HG02798 (cell line): ENCODE measurements around the gene LHB.
"Not testable (repeated sequence)": the region's sequence is repeated elsewhere in the genome, so short reads cannot be mapped to it uniquely, and the experiment has no call there.

Experiments
- ATAC-seq: cut with Tn5 transposase; IDR thresholded peaks from one replicate; pipeline ENCODE4 v1.9.1; 2021; ENCODE audit warnings: mild to moderate bottlenecking; ENCODE audit not compliant: unreplicated experiment, poor library complexity

Gene LHB

DNA sequence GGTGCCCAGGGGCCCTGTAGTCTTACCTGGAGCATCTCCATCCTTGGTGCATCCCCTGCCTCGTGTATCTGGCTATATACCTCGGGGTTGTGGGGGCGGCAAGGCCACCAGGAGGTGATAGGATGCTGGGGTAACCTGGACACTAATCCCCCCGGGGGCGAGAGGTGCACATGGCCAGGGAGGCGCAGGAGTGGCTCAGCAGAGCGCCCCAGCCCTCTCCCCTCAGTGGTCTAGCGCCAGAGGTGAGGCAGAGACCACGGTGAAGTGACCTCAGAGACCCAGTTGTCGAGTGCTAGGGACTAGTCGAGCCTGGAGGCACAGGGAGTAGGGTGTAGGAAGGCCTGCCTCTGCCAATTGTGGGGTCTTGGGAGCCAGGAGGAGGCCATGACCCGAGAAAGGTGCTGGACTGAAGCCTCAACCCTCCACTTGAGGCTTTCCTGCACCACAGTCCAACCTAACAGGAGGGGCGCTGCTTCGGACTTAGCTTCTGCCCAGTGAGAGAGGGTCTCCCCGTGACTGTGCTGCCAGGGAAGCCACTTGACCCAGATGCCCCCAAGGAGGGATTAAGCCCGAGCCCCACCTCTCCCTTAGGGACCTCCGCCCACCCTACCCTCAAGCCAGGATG is at the start of gene LHB:
TSS of gene LHB (minus strand) at position 51 of the 625 bp plus-strand sequence. CDS start at position 41, 10 bp downstream.
- no peak for ATAC-seq

DNA sequence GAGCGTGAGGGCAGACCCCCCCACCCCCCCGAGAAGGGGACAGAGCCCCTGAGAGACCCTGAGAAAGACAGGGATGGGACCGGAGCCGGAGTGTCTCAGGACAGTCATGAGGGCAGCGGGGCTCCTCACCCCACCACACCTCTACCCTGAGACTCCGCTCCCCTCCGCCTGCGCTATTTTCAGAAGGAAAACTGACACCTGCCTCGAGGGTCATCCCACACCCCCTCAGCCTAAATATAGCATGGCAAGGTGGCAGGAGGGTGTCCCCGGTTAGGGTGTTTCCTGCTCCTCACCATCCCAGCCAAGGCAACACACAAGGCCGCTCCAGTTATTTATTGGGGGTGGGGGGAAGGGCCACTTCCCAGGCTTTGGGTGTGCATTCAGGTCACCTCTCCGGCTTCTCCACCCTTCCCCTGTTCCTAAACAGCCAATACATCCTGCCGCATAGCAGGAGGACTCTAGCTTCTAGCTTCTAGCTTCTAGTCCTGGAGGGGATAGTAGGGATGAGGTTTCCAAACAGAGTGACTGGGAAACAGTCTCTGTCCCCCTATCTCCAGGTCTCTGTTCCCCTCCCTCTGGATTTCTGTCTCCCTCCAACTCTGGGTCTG is 49.1 kb upstream of the LHB start:
- ATAC-seq: no peak

DNA sequence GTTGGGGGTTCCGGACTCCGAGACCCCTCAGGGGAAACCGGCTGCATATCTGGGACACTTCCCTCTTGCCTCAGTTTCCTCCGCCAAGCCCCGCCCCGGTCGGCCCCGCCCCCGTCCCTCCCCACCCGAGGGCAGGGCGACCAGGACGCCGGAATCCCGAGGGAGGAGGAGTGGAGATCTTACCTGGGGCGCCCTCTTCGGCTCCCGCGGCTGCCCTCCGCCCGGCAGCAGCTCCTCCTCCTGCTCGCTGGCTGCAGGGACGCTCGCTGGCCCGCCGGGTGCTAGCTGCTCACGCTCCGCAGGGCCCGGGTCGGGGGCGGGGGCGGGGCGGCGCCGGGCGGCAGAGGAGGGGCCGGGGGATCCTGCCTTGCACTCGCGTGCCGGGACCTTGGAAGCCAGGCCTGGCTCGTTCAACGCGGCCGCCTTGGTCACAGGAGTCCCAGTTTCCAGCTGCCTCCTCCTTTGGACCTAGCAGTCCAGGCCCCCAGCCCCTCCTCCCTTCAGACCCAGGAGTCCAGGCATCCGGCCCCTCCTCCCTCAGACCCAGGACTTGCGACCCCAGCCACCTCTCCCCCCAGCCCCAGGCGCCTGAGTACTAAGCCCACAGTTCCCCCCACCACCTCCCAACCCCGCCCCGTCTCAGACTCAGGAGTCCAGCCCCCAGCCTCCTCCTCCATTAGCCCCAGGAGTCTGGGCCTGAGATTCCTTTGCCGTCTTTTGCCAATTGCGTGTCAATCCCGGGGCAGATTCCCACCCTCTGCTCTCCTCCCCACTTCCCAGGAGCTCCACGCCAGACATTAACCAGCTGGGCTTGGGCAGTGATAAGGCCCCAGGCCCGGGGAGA is 48.1 kb upstream of the LHB start, which contains the start of gene NTF4:
TSS of gene NTF4 (minus strand) at position 51 of the 844 bp plus-strand sequence. CDS start 2,821 bp downstream, outside the sequence.
- no peak for ATAC-seq

DNA sequence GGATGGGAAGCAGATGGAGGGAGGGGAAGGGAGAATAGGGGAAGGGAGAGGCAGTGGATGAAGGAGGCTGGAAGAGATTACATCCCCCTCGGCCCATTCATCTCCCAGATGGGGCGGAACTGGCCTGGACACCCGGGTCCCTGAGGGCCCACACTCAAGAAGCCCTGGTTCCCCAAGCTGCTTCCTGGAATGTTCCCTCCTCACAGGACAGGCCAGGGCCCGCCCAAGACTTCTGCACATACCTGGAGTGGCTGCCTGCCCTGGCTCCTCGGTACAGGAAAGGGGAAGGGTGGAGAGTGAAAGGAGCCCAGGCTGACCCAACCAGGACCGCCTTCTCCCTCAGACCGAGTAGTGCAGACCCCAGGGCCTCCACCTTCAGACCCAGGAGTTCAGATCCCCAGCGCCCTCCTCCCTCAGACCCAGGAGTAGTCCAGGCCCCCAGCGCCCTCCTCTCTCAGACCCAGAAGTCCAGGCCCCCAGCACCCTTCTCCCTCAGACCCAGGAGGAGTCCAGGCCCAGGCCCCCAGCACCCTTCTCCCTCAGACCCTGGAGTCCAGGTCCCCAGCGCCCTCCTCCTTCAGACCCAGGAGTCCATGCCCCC is 47.2 kb upstream of the LHB start:
- no peak for ATAC-seq

DNA sequence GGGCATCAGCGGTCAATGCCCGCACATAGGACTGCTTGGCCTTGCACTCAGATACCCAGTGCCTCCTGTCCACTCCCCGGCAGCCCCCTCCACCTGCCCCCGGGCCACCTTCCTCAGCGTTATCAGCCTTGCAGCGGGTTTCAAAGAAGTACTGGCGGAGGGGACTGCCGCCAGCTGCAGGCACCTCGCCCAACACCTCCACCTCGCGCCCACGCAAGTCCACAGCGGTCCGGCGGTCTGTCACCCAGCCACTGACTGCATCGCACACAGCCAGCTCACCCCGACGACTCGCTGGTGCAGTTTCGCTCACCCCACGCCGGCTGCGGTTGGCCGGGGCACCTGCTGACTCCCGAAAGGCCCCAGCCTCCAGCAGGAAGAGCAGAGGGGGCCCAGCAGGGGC is 44.6 kb upstream of the LHB start:
- ATAC-seq: no peak

DNA sequence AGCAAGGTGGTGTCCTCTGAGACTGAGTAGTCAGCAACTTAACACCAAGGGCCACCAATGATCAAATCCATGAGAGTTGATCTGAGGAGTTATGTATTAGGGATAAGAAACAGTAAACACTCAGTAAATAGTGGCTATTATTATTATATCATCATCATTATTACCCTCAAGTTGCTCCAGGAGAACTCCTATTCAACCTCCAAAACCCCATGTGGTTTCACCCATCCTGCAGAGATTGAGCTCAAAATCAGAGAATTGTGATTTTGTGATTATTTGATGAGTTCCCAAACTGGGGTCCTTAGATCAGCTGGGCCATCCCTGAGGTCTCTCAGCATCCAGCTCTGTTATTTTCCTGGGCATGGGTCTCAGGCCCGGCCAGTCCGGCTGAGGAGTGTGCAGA is 44.1 kb upstream of the LHB start:
- ATAC-seq: no peak

DNA sequence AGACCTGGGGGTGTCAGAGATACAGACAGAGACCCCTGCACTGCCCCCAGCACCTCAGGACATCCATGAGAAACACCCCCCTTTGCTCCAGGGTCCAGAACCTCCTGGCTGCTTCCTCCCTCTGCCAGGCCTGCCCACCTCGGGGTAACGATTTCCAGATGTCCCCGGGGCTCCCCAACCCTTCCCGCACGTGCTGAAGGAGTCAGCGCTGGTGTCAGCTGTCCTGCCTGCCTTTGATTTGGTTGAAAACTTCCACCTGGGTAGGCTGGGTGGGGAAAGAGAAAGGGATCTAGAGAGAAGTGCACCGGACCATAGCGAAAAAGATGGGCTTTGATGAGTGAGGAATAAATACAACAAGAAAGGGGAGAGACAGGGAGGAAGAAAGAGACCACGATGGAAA is 42.2 kb upstream of the LHB start:
- ATAC-seq: no peak

DNA sequence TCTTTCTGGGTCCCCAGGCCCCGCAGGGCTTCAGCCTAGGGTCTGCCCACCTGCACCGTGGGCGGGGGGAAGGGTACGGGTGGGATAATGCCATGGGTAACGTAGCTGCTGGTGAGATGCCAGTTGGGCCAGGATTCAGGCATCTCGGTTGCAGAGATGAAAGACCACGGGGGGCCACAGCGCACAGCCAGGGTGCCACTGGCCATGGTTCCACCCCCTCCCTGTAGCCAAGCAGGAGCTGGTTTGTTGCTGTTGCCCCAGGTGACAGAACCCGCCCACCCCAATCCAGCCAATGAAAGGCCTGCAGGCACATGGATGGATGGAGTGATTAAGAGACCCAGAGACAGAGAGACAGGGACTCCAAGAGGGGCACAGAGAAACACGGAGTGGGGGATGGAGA is 41.7 kb upstream of the LHB start:
- no peak for ATAC-seq

DNA sequence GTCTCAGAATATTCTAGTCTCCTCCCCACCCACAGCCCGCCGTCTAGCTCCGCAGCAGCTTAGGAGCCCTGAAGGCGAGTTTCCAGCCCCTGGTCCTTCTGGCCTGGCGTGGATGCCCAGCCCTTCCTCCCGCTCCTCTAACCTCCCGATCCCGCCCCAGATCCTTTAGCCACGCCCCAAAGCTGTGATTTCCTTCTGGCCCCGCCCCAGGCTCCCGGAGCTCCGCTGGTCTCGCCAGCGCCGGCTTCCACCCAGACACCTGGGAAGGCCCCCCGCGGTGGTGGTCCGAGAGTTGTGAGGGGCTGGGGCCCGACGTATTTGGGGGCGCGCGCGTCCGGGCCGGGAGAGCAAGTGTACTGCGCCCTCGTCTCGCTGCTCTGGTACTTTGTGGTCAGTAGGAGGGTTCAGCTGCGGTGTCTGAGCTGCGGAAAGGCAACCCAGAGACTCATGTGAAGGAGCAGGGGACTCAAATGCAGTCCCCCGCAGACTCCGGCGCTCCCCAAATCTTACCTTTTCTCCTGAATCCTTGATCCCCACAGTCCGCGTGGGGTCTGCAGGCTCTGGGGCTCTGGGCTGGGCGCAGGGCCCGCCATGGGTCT is 40.8 kb upstream of the LHB start, which contains the start of gene CGB7:
TSS of gene CGB7 (minus strand) at position 114 of the 599 bp plus-strand sequence. CDS start 2,374 bp downstream, outside the sequence.
- no peak for ATAC-seq

DNA sequence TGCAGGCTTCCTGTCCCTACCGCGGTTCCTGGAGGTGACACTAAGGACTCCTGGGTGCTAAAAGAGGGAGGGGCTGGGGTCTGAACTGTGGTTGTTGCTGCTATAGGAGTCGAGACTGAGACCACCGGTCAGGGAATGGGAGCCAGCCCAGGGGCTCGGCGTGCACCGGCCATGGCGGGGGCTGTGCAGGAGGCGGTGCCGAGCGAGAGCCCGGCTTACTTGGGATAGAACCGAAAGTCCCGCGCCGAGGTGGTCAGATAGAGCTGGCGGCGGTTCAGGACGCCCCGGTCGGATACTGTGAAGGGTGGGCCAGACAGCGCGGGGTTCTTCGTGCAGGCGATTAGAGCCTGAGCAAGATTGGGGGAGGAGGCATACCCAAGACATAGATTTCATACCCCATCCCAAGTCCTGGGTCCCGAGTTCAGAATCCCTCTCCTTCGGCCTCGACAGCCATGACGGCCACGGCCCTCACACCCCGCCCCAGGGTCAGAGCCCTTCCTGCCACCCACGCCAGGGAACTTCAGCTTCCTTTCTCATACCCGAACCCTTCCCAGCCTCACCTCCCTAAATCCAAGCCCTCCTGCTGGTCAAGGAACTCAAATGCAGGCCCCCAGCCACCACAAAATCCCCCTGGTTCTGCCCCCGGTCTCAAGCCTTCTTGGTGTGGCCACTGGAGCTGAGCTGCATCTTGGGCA is 40.2 kb upstream of the LHB start:
- ATAC-seq: not testable (repeated sequence)

DNA sequence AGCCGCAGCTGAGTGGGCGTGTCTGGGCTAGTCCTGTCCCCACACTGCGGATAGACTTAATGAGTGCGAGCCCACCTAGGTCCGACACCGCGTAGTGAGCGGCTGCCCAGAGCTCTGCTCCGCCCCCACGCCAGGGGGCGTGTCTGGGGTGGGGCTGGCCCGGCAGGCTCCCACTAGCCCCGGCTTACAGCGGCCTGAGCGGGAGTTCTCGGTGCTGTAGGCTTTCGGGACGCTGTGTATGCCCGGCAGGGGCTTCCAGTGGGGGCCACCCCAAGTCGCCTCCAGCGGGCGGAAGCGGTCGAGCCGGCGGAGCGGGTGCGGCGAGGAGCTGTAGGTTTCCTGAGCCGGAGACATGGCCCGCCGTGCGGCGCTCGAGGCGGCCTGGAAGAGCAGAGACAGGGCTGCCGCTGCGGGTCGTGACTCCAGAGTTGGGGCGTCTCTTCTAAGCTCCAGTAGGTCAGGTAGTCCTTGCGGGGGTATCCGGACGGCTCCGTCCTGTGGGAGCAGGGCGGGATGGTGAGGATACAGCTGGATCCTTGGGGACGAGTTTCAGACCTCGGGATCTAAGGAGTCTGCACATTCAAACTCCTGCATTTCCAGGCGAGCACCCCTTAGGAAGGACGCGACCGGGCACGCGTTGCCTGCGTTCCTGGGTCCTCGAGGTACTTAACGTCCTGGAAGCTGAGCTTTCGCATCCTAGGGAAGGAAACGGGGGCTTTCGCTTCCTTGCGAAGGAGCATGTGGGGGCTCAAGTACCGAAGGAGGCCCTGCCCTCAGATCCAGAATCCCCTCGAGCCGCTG is 39.4 kb upstream of the LHB start:
- no peak for ATAC-seq

DNA sequence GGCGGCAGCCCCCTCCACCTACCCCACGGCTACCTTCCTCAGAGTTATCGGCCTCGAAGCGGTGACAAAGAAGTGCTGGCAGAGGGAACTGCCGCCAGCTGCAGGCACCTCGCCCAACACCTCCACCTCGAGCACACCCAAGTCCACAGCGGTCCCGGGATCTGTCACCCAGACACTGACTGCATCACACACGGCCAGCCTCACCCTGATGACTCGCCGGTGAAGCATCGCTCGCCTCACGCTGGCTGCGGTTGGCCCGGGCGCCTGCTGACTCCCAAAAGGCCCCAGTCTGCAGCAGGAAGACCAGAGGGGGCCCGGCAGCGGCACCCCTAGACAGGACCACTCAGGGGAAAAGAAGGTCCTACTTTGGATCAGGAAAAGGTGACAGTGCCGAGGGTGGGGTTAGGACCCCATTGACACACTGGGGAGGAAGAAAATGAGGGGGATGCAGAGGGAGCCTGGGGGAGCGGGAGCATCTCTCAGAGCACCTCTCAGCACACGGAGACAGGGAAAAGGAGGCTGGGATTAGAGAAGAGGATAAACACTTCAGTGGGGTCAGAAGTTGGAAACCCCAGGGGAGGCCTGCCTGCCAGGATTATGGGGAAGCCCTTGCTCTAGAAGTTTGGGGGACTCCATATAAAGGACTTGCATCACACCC is 33.6 kb upstream of the LHB start:
- not testable (repeated sequence) for ATAC-seq

DNA sequence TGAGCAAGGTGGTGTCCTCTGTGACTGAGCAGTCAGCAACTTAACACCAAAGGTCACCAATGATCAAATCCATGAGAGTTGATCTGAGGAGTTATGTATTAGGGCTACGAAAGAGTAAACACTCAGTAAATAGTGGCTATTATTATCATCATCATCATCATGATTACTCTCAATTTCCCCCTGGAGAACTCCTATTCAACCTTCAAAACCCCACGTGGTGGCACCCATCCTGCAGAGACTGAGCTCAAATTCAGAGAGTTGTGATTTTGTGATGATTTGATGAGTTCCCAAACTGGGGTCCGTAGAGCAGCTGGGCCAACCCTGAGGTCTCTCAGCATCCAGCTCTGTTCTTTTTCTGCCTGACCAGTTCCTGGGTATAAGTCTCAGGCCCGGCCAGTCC is 32.9 kb upstream of the LHB start:
- ATAC-seq: not testable (repeated sequence)

DNA sequence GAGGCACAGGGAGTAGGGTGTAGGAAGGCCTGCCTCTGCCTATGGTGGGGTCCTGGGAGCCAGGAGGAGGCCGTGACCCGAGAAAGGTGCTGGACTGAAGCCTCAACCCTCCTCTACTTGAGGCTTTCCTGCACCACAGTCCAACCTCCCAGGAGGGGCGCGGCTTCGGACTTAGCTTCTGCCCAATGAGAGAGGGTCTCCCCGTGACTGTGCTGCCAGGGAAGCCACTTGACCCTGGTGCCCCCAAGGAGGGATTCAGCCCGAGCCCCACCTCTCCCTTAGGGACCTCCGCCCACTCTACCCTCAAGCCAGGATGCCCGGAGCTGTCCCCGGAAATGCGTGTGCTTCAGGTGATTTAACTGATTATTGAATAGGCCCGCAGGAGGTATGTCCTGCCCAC is 32.1 kb upstream of the LHB start, which contains the start of gene CGB8:
TSS of gene CGB8 (minus strand) at position 101 of the 400 bp plus-strand sequence. CDS start 372 bp downstream, outside the sequence.
- ATAC-seq: not testable (repeated sequence)

DNA sequence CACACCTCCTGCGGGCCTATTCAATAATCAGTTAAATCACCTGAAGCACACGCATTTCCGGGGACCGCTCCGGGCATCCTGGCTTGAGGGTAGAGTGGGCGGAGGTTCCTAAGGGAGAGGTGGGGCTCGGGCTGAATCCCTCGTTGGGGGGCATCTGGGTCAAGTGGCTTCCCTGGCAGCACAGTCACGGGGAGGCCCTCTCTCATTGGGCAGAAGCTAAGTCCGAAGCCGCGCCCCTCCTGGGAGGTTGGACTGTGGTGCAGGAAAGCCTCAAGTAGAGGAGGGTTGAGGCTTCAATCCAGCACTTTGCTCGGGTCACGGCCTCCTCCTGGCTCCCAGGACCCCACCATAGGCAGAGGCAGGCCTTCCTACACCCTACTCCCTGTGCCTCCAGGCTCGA is 26.7 kb upstream of the LHB start, which contains the start of gene CGB5:
TSS of gene CGB5 (plus strand) at position 301 of the 400 bp plus-strand sequence. CDS start 362 bp downstream, outside the sequence.
- ATAC-seq: not testable (repeated sequence)

DNA sequence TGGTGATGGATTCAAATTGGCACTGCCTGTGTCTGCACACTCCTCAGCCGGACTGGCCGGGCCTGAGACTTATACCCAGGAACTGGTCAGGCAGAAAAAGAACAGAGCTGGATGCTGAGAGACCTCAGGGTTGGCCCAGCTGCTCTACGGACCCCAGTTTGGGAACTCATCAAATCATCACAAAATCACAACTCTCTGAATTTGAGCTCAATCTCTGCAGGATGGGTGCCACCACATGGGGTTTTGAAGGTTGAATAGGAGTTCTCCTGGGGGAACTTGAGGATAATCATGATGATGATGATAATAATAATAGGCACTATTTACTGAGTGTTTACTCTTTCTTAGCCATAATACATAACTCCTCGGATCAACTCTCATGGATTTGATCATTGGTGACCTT is 25.8 kb upstream of the LHB start:
- not testable (repeated sequence) for ATAC-seq

DNA sequence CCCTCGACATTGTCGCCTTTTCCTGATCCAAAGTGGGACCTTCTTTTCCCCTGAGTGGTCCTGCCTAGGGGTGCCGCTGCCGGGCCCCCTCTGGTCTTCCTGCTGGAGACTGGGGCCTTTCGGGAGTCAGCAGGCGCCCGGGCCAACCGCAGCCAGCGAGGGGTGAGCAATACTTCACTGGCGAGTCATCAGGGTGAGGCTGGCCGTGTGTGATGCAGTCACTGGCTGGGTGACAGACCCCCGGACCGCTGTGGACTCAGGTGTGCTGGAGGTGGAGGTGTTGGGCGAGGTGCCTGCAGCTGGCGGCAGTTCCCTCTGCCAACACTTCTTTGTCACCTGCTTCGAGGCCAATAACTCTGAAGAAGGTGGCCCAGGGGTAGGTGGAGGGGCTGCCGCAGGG is 25.3 kb upstream of the LHB start:
- ATAC-seq: no peak

DNA sequence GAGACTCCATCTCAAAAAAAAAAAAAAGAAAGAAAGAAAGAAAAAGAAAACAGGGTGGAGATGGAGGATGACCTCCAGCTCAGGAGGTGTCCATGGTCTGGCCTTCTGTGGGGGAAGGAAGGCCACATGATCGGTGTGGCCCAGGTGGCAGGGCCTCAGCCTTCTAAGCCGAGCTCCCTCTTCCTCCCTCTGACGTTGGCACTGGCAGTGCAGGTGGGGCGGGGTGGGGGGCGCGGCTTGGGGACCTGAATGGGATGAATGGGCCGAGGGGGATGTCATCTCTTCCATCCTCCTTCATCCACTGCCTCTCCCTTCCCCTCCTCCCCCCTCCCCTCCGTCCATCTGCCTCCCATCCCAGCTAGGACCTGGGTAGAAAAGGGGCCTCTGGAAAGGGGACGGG is 22.8 kb upstream of the LHB start:
- ATAC-seq: not testable (repeated sequence)
